Measurements from ENCODE around the gene ASXL1.

The ASXL1 gene

DNA sequence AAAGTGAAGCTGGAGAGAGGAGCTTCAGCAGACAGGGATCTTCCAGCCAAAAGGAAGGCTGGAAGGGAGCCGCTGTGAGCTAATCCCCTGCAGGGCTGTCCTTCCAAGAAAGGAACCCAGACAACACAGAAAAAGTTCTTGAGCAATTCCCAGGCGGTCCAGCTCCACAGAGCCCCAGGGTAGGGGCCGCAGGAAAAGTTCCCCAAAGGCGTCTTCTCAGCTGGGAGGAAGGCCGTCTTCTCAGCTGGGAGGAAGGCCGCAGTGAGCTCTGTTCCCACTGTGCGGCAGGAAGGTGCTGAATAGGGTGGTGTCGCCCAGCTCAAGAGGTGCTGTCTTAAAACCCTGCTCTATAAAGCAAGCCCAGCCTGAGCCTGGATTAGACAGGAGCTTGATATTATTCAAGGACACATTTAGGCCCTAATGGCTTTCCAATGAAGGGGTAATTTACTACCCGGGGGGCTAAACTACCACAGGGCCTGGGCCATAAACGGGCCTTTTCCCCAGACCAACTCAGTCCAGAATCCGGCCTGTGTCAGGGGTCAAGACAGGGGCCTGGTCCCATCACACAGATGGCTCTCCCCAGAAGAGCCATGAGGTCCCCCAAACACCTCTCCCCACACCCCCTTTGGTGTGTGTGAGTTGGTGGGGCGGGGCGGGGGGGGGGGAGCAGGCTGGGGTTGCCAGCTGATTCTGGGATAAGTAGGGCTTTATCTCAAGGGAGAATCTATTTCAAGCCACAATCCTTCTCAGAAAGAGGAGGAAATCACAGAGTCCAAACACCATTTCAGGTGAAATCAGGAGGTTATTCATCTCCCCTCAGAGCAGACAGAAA is 123.4 kb downstream of the ASXL1 start:
- no peak for DNase-seq (ENCODE audit: low read depth)

DNA sequence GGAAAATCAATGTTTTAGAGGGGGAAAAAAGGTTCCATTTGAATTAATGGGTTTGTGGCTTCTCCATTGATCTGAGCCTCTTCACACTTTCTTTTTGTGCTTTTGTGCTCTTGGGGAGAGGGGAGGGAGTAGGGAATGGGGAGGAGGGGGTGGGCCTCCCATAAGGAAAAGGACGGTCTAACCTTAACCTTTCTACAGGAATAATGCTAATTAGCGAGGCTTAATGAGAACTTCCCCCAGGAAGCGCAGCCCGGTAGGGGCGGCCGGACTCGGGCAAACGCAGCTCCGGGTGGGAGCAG is 124.0 kb downstream of the ASXL1 start:
- no peak for DNase-seq (ENCODE audit: low read depth)

DNA sequence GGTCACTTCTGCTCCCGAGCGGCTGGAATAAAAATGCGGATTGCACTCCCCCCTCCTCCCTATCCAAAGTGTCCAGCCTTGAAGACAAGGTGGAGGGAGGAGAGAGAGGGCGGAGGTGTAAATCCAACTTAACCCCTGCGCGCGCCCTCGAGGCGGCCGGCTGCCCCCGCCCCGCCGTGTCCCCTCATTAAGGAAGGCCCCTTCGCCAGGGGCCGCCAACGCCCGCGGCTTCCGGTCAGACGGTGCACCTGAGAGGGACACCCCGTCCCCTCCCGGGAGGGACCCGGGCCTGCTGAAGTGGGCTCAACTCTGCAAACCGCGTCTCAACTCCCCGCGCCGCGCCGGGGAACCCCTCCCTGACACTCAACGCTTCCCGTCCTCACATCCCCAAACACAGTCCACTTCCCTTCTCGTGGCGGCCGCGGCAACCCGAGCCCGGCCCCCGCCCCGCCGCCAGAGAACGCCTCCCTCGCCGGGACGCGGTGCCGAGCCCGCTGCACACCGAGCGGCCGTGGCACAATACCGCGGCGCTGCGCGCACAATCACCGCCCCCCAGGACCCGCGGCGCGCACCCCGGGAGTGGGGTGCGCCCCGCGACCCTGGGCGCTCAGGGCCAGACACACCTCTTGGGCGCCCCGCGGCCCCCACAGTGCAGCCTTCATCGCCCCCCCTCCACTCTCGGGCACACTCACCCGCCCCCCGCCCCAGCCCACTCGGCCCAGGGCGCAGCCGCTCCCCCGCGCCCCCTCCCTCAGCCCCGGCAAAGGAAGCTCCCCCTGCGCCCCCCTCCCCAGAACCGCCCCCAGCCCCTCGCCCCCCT is 124.5 kb downstream of the ASXL1 start:
- DNase-seq (ENCODE audit: low read depth): no peak

DNA sequence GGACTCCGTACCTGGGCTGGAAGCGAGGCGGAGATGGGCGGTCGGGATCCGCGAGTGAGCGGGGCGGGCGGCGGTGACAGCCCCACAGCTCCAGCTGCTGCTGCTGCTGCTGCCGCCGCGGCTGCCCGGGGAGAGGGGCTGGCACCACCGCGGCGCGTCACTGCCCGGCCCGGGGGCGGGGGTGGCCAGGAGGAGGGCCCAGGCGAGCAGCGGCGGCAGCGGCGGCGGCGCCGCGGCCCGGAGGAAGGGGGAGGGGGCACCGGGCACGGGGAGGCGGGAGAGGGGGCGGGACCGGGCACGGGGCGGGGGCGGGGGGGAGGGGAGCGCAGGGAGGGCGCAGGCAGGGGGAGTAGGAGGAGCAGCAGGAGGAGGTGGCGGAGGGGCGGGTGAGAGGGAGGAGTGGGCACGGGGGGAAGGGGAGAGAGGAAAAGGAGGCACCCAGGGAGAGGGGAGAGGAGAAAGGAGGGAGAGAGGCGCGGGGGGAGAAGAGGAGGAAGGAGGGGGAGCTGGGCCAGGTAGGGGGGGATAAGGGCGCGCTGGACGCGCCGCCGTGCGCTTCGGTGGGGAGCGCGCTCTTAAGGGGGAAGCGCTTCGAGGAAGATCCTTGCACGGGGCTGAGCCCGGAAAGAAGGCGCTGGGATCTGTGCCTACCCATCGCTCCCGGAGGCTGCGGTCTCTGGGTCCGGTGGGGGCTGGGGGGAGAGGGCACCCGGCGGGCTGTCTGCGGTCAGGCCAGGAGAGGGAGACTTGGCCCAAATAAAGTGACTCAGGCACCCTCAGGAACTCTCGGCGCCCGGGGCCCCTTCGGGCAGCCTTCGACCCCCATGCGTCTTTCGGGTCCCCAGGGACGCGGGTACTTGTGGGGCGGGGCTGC is 125.5 kb downstream of the ASXL1 start:
- peak; percentile 59 for DNase-seq (ENCODE audit: low read depth)

DNA sequence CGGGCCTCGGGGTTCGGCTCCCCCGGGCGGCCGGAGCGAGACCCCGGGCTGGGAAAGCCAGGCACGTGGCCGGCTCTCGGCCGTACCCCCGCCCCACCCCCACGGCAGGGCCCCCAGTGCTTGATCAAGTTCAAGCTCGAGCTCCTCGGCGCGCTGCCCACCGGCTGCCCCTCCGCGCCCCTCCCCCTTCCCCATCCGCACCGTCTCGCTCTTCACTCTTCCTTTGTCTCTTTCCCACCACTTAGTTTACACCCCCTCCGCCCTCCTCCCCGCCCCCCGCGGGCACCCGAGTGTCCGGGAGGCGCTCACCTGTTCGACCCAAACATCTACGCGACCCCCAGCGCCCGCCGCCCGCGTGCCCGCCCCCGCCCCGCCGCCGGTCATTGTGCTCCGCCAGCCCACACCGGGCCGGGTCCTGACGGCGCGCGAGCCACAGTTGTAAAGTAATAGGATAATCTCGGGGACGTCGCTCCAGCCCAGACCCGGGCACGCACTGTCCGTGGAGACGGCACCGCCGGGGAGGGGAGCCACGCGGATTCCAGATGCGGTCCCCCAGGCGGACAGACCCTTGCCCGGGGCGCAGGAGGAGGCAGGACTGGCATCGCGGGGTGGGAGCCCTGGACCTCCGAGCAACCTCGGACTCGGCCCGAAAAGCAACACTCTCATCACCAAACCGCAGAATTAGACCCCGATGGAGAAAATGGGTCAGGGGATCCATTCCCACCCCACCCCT is 126.3 kb downstream of the ASXL1 start:
- no peak for DNase-seq (ENCODE audit: low read depth)

DNA sequence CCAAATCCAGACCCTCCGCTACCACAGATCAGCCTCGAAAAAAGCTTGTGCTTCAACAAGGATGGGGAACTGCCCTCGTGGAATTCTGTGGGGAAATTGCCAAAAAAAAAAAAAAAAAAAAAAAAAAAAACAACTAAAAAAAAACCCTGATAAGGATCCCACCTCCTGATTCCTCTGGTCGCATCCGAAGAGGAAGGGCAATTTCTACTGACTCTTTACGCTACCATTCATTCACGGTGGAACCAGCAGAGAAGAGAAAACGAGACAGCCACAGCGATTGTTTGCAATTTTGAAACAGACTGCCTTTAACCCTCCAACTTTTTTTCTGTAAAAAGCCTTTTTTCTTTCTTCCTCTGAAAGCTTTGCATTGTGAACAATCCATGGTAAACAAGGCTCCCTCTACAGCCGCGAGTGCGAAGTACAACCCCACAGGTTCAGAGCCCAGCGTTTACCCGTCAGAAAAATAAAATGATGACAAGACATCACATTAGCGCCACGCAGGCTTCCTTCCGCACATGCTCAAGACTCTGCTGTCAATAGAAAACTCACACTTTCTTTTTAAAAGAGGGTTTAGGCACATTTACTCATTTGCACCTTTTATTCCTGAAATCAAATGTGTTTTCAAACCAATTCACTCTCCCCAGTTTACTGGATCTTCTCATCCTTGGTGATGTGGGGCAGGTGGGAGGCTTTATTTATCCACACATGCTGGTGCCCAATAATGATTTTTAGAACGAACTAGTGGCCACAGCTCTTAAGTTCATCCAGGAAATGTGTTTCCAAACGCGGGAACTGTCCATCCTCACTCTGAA is 127.0 kb downstream of the ASXL1 start:
- peak; percentile 66 for DNase-seq (ENCODE audit: low read depth)

DNA sequence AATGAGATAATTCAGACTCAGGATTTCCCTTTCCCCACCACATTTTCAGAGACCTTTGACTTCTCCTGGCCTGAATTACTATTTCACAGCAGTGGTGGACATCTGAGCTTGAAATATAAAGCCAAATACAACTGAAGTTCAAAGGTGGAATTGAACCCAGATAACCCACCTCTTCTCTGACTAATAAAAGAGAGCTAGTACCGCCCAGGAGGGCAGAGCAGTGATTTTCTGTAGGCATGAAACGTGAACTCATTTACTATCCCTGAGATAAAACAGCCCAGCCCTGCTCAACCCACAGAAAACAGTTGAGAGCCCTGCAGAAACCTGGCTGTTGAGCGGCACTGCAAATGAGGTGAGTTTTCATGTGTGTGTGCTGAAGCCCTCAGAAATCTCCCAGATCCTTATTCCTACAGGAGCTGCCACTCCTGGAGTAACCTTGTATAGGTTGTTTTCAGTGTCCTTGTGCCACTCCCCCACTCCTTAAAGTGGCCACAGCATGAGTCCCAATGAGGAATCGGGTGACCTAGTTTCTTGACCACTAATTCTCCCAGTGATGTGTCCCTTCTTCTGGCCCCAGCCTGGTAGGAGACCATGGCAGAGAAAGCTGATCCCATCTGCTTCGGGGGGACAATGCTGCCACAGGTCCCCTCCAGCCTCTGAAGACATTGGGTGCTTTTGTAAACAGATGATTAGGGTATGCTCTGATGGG is 127.8 kb downstream of the ASXL1 start:
- DNase-seq (ENCODE audit: low read depth): no peak

DNA sequence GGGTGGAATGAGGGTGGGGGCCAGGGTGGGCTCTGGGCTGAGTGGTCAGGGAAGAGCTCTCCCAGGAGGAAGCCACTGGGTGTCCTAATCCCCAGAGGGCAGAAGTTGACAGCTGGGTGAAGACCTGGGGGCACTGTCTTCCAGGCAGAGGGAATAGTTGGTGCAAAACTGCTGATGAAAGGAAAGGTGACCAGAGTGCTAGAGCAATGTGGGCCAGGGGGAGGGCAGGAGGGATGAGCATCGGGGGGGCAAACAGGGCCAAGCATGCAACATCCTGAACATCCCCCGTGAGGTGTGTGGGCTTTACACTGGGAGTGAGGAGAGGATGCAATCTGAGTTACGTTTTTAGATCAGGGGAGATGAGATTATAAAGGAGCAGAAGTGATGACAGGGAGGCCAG is 129.2 kb downstream of the ASXL1 start:
- DNase-seq (ENCODE audit: low read depth): no peak

DNA sequence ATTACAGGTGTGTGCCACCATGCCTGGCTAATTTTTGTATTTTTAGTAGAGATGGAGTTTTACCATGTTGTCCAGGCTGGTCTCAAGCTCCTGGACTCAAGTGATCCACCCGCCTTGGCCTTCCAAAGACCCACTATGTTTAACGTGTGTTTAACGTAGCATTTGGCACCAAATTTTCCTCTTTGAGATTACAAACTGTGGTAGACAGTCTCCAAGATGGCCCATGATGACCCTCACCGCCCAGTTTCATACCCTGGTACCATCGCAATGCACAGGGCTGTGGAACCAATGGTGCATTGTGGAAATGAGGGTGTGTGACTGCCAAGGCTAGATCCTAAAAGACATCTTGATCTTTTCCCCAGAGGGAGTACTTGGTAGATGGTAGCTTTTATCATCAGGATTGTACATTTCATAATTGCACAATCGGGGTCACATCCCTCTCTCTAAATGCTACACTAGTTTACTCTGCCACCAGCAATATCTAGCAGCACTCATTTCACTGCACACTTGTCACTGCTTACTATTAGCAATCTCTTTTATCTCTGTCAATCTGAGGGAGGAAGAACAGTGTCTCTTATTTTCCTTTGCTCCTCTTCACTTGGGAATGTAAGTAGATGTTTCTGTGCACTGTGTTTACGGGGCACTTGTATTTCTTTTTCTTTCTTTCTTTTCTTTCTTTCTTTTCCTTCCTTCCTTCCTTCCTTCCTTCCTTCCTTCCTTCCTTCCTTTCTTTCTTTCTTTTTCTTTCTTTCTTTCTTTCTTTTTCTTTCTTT is 130.1 kb downstream of the ASXL1 start:
- DNase-seq (ENCODE audit: low read depth): no peak
